ENCODE results near the gene ITGA11.

Gene ITGA11

GRCh38 chr15:68434021-68434420, 2.1 kb upstream of the ITGA11 start:
- Histone ChIP-seq H3K4me3 (no peak overlapping the region), H3K27ac (no peak overlapping the region), H3K4me1 (peaks cover 0 to 31% (median 18%) of the 10 kb centered on the region in 4 donors), H3K36me3 (no peaks in the 10 kb centered on the region), H3K9me3 (no peaks in the 10 kb centered on the region), H3K27me3 (no peaks in the 10 kb centered on the region)
- intact Hi-C loops (cut with DNase I; ENCODE audit: low total_unique reads), result no loop called here
- peak in 1 of 2 donors; percentile 61 for DNase-seq
- TF ChIP-seq CTCF (IDR thresholded peaks at IDR 0.05), result no peak

- Histone ChIP-seq H3K27me3 (no peaks in the 10 kb centered on the region), H3K36me3 (no peaks in the 10 kb centered on the region), H3K9me3 (no peaks in the 10 kb centered on the region), H3K27ac (no peak overlapping the region), H3K4me3 (no peak overlapping the region), H3K4me1 (peaks cover 0 to 34% (median 19%) of the 10 kb centered on the region in 4 donors)
- intact Hi-C loops (cut with DNase I; ENCODE audit: low total_unique reads), result no loop called here
- no peak for TF ChIP-seq CTCF (IDR thresholded peaks at IDR 0.05)
- DNase-seq, result no peak
Observed at GRCh38 chr15:68433551-68433950, 1.6 kb upstream of the ITGA11 start.

GRCh38 chr15:68432441-68433064, 590 bp upstream of the ITGA11 start:
- peak in 1 of 2 donors; percentile 63 for DNase-seq
- peaks cover 0 to 44% (median 21%) of the 10 kb centered on the region in 4 donors for H3K4me1 ChIP-seq
- intact Hi-C loops (cut with DNase I; ENCODE audit: low total_unique reads), result no loop called here
- no peak for TF ChIP-seq CTCF (IDR thresholded peaks at IDR 0.05)
- H3K27me3 ChIP-seq, result no peaks in the 10 kb centered on the region
- peak overlapping the region; percentile 63 to 87 for H3K4me3 ChIP-seq
- no peaks in the 10 kb centered on the region for H3K36me3 ChIP-seq
- H3K27ac ChIP-seq, result peak overlapping the region; percentile 77 to 82
- no peaks in the 10 kb centered on the region for H3K9me3 ChIP-seq

GRCh38 chr15:68431037-68431791, 749 bp downstream of the ITGA11 start:
- Histone ChIP-seq H3K4me1 (peaks cover 0 to 52% (median 21%) of the 10 kb centered on the region in 4 donors), H3K9me3 (no peaks in the 10 kb centered on the region), H3K36me3 (no peaks in the 10 kb centered on the region), H3K4me3 (peak overlapping the region; percentile 63 to 87), H3K27me3 (no peaks in the 10 kb centered on the region), H3K27ac (peak overlapping the region; percentile 77 to 82)
- no peak for TF ChIP-seq CTCF (IDR thresholded peaks at IDR 0.05)
- intact Hi-C loops (cut with DNase I; ENCODE audit: low total_unique reads), result no loop called here
- DNase-seq, result peak; percentile 56 to 84

- Histone ChIP-seq H3K36me3 (no peaks in the 10 kb centered on the region), H3K9me3 (no peaks in the 10 kb centered on the region), H3K4me1 (peaks cover 0 to 58% (median 21%) of the 10 kb centered on the region in 4 donors), H3K4me3 (peak overlapping the region; percentile 63 to 87), H3K27ac (peak overlapping the region; percentile 77 to 82), H3K27me3 (no peaks in the 10 kb centered on the region)
- no peak for TF ChIP-seq CTCF (IDR thresholded peaks at IDR 0.05)
- peak in 1 of 2 donors; percentile 54 for DNase-seq
- intact Hi-C loops (cut with DNase I; ENCODE audit: low total_unique reads), result no loop called here
Observed at GRCh38 chr15:68430471-68431036, 1.4 kb downstream of the ITGA11 start.

Measured in tibial artery (tissue), 4 donors.